Endodermal cell (in vitro differentiated cells): ENCODE data around the gene WASHC4. TPM values are rescaled to one million over a fixed set of nuclear protein-coding genes. Genes with fewer than 3 reads are reported as not detected.

Experiments
- DNase-seq: peaks from one replicate; pipeline ENCODE4 v3.0.0-alpha.2; 2017
- H3K27ac ChIP-seq: 2 replicates; pipeline ENCODE4 v1.5.1; 2013; ENCODE audit warnings: mild to moderate bottlenecking, low read depth, low read length, moderate library complexity
- H3K27me3 ChIP-seq: 2 replicates; pipeline ENCODE4 v1.6.1; 2013; ENCODE audit warnings: mild to moderate bottlenecking, low read length, moderate library complexity; ENCODE audit not compliant: insufficient read depth, control insufficient read depth, poor library complexity, severe bottlenecking
- H3K36me3 ChIP-seq: 2 replicates; pipeline ENCODE4 v1.7.0; 2013; ENCODE audit warnings: mild to moderate bottlenecking, low read length, moderate library complexity; ENCODE audit not compliant: control insufficient read depth, insufficient read depth
- H3K4me1 ChIP-seq: one replicate; pipeline ENCODE4 v1.7.0; 2013; ENCODE audit warnings: low read length; ENCODE audit not compliant: control insufficient read depth, insufficient read depth
- H3K4me3 ChIP-seq: 2 replicates; pipeline ENCODE4 v1.5.1; 2013; ENCODE audit warnings: mild to moderate bottlenecking, low read length, moderate library complexity
- H3K9ac ChIP-seq: 2 replicates; pipeline ENCODE4 v1.6.1; 2013; ENCODE audit warnings: mild to moderate bottlenecking, low read length, moderate library complexity; ENCODE audit not compliant: poor library complexity, severe bottlenecking; ENCODE audit errors: extremely low read depth
- H3K9me3 ChIP-seq: 2 replicates; pipeline ENCODE4 v1.6.1; 2013; ENCODE audit warnings: mild to moderate bottlenecking, low read length, moderate library complexity; ENCODE audit not compliant: control insufficient read depth
- H3K27ac Mint-ChIP-seq: 2 replicates; pipeline ENCODE4 v1.8.0; 2020; ENCODE audit warnings: mixed read lengths
- H3K27me3 Mint-ChIP-seq: 2 replicates; pipeline ENCODE4 v1.8.0; 2021; ENCODE audit warnings: mild to moderate bottlenecking, mixed read lengths; ENCODE audit not compliant: insufficient read depth
- H3K36me3 Mint-ChIP-seq: 2 replicates; pipeline ENCODE4 v1.8.0; 2020; ENCODE audit warnings: low read depth, mixed read lengths
- H3K4me1 Mint-ChIP-seq: 2 replicates; pipeline ENCODE4 v1.8.0; 2020; ENCODE audit warnings: mixed read lengths
- H3K4me3 Mint-ChIP-seq: 2 replicates; pipeline ENCODE4 v1.8.0; 2020; ENCODE audit warnings: mild to moderate bottlenecking, moderate library complexity, mixed read lengths
- H3K9me3 Mint-ChIP-seq: 2 replicates; pipeline ENCODE4 v1.8.0; 2020; ENCODE audit warnings: mild to moderate bottlenecking, mixed read lengths
- CTCF ChIP-seq: fragments of 200-600 bp; sonication (generic); conservative IDR thresholded peaks from 2 replicates; pipeline ENCODE4 v1.5.0; 2021; ENCODE audit warnings: antibody characterized with exemption, mild to moderate bottlenecking
- WGBS, 2 experiments: methylation state at CpG; one replicate each; pipeline versions ENCODE4 v1.1.5 to v1.1.7; 2013; ENCODE audit warnings: missing lambda C conversion rate in 2 of 2, mixed read lengths in 1 of 2; ENCODE audit not compliant: insufficient coverage in 1 of 2, insufficient read length in 1 of 2; 5-methylcytosine and 5-hydroxymethylcytosine counted together
- total RNA-seq, 2 donors: library from RNA; stranded (reverse); fragmentation: NEBNext Ultra II Directional in 1 of 2; extraction: Animal tissue kit (Norgen Biotek cat#: 25700) in 1 of 2; gene quantifications; 2 replicates in 1 of 2; 3 replicates in 1 of 2; pipeline ENCODE4 v1.2.1, GENCODE V29; 2021

Gene WASHC4
- total RNA-seq, 2 donors from 2014 or later, result 39.7 to 40.6 TPM

- DNase-seq, result no peak
- WGBS, 2 experiments, result 65 to 100% methylated on average over 1 to 5 of the region's 5 CpGs
- Histone ChIP-seq H3K9me3 (no peaks in the 10 kb centered on the region), H3K27me3 (peaks cover 25% of the 10 kb centered on the region), H3K36me3 (no peaks in the 10 kb centered on the region), H3K9ac (no peak overlapping the region), H3K27ac (no peak overlapping the region), H3K4me3 (no peak overlapping the region), H3K4me1 (no peaks in the 10 kb centered on the region)
- Mint-ChIP-seq H3K9me3 (no peaks in the 10 kb centered on the region), H3K36me3 (no peaks in the 10 kb centered on the region), H3K27ac (no peak overlapping the region), H3K4me3 (no peak overlapping the region), H3K27me3 (peaks cover 31% of the 10 kb centered on the region), H3K4me1 (peaks cover 7% of the 10 kb centered on the region)
- no peak for TF ChIP-seq CTCF
These were observed 24.5 kb upstream of the WASHC4 start for GRCh38 chr12:105083031-105083430.

- DNase-seq, result no peak
- Mint-ChIP-seq H3K36me3 (no peaks in the 10 kb centered on the region), H3K9me3 (no peaks in the 10 kb centered on the region), H3K27me3 (peaks cover 31% of the 10 kb centered on the region), H3K4me1 (peaks cover 7% of the 10 kb centered on the region), H3K4me3 (peak overlapping the region; percentile 62), H3K27ac (no peak overlapping the region)
- H3K36me3 ChIP-seq, result no peaks in the 10 kb centered on the region
- no peak for TF ChIP-seq CTCF
- no peak overlapping the region for H3K27ac ChIP-seq
- 34 to 40% methylated on average over 8 to 18 of the region's 18 CpGs for WGBS, 2 experiments
- peak overlapping the region; percentile 78 for H3K4me3 ChIP-seq
- peaks cover 25% of the 10 kb centered on the region for H3K27me3 ChIP-seq
- H3K9me3 ChIP-seq, result no peaks in the 10 kb centered on the region
- H3K4me1 ChIP-seq, result no peaks in the 10 kb centered on the region
- H3K9ac ChIP-seq, result no peak overlapping the region
These were observed 23.9 kb upstream of the WASHC4 start for GRCh38 chr12:105083551-105084105.

- Mint-ChIP-seq H3K4me1 (peaks cover 7% of the 10 kb centered on the region), H3K36me3 (no peaks in the 10 kb centered on the region), H3K27me3 (peaks cover 31% of the 10 kb centered on the region), H3K4me3 (peak within 1 kb of the TSS; percentile 62), H3K9me3 (no peaks in the 10 kb centered on the region), H3K27ac (no peak within 1 kb of the TSS)
- 30 to 51% methylated on average over 18 to 74 of the region's 75 CpGs for whole genome bisulfite sequencing, 2 experiments
- H3K9me3 ChIP-seq, result no peaks in the 10 kb centered on the region
- no peak for TF ChIP-seq CTCF
- peak; percentile 100 for DNase-seq
- no peaks in the 10 kb centered on the region for H3K4me1 ChIP-seq
- no peak within 1 kb of the TSS for H3K9ac ChIP-seq
- peaks cover 25% of the 10 kb centered on the region for H3K27me3 ChIP-seq
- H3K4me3 ChIP-seq, result peak within 1 kb of the TSS; percentile 78
- H3K36me3 ChIP-seq, result no peaks in the 10 kb centered on the region
- H3K27ac ChIP-seq, result no peak within 1 kb of the TSS
These were observed 23.0 kb upstream of the WASHC4 start, which contains the start of gene ALDH1L2 for GRCh38 chr12:105084251-105085250. TSS of gene ALDH1L2 (minus strand) at chr12:105084458. CDS start at chr12:105084436, 22 bp downstream.
